ENCODE measurements around the gene CENPX. TPM values are rescaled to one million over a fixed set of nuclear protein-coding genes. Genes with fewer than 3 reads are reported as not detected.

CENPX gene
- total RNA-seq, 1 experiment from 2014 or later = 247 TPM

DNA sequence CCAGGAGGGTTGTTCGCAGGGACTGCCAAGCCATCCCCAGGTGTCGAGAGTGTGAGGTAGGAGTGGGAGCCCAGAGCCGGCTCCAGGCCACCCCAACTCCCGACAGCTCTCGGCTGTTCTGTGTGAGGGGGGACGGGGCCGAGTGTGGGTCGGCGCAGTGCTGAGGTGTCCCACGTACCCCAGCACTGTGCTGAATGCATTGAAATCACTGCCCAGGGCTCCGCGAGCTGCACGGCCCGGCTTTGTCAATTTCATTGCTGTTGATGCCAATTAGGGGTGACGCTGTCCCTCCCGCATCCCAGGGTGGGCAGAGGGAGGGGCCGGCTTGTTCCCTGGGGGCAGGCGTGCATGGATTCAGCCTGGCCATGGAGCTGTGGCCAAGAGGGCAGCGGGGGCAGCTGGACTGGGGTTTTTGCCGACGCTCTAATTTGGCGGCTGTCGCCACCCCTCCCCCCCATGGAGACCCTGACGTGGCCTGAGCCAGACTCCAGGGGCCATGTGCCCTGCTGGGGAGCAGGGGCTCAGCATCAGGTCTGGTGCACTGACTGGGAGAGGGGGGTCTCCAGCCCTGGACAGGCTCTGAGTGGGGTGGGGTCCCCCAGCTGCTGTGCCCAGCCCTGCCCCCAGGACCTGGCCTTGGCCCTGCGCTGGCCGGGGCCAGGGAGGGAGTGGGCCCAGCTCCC, 14.3 kb downstream of the CENPX start:
- H3K4me3 ChIP-seq (ENCODE audit: insufficient read depth, low read depth, low read length) = no peak overlapping the region
- no peaks in the 10 kb centered on the region for H3K36me3 ChIP-seq (replicated peaks; ENCODE audit: control insufficient read depth, insufficient read depth, low read length)
- no peak for DNase-seq
- H3K27me3 ChIP-seq (ENCODE audit: control insufficient read depth, insufficient read depth, low read length) = no peaks in the 10 kb centered on the region

DNA sequence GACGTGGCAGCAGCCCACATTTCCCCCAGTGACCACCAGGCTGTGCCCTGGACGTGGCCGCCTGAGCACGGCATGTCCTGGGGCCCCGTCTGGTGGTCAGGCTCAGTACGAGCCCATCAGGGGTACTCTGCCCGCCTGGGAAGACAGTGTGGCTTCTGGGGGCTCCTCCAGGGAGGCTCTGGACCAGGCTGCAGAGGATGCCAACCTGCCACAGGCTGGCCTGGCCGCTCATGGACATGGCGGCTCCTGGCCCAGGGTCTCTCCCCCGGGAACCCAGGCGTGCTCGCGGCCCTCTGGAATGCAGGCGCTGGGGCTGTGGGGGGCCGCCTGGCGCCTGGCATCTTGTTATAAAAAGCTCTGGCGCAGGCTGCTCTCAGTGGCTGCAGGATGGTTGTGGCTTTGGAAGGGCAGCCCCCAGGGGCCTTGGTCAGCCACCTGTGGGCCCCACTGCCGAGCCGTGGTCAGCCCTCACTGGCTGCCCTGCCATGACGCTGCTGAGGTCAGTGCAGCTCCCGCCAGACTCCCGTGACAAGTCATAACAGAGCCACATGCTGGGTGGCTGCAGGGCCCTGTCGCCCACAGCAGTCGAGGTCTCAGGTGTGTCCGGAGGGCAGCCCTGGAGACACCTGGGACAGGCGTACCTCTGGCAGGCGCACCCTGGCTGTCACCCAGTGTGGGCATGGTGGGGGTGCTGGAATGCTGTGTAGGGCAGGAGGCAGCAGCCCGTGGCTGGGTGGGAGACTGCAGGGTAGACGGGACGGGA, 15.0 kb downstream of the CENPX start:
- Histone ChIP-seq H3K4me3 (ENCODE audit: insufficient read depth, low read depth, low read length) (no peak overlapping the region), H3K36me3 (replicated peaks; ENCODE audit: control insufficient read depth, insufficient read depth, low read length) (no peaks in the 10 kb centered on the region), H3K27me3 (ENCODE audit: control insufficient read depth, insufficient read depth, low read length) (no peaks in the 10 kb centered on the region)
- peak; percentile 77 for DNase-seq

DNA sequence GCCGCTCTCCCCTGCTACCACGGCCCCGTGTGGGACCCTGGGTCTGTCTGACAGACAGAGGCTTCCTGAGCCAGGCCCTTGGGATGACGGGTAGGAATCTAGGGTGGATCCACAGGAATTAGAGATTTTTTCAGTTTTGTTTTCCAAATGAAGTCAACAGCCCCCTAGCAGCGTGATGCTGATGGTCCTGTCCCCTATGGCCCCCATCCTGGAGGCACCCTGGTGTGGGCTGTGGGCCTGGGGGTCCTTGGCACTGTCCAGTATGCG, 15.5 kb downstream of the CENPX start:
- H3K4me3 ChIP-seq (ENCODE audit: insufficient read depth, low read depth, low read length) = no peak overlapping the region
- DNase-seq = no peak
- H3K27me3 ChIP-seq (ENCODE audit: control insufficient read depth, insufficient read depth, low read length) = no peaks in the 10 kb centered on the region
- H3K36me3 ChIP-seq (replicated peaks; ENCODE audit: control insufficient read depth, insufficient read depth, low read length) = no peaks in the 10 kb centered on the region

DNA sequence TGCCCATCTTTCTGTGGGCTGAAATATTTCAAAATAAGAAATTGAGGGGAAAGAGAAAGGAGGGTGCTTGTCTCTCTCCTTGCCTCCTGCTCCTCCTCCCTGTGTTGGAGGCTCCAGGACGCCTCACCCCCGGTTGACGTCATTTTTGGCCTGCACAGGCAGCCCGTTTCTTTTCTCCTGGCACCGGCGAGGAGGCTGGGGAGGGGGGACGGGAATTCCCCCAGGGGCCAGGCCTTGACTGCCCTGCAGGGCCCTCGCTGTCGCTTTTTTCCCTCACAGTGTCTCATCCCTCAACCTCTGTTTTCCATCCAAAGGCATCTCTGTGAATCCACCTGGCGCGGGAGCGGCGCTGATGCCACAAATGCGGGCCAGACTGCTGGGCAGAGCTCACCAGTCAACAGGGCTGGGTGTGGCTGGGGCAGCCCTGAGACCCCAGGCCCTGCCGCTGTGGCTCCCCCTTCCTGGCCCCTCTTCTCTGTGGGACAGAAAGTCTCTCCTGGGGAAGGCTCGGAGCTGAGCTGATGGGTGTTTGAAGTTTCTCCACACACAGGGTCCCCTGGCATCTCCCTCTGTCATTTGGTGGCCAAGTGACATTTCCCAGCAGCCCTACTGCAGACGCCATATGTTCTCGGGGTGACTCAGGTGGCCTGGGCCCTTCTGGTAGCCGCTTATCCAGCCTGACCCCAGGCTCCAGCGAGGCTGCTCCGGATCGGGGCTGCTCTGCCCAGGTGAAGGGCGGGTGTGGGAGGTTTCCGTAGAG, 16.0 kb downstream of the CENPX start:
- no peaks in the 10 kb centered on the region for H3K36me3 ChIP-seq (replicated peaks; ENCODE audit: control insufficient read depth, insufficient read depth, low read length)
- no peaks in the 10 kb centered on the region for H3K27me3 ChIP-seq (ENCODE audit: control insufficient read depth, insufficient read depth, low read length)
- no peak for DNase-seq
- no peak overlapping the region for H3K4me3 ChIP-seq (ENCODE audit: insufficient read depth, low read depth, low read length)

DNA sequence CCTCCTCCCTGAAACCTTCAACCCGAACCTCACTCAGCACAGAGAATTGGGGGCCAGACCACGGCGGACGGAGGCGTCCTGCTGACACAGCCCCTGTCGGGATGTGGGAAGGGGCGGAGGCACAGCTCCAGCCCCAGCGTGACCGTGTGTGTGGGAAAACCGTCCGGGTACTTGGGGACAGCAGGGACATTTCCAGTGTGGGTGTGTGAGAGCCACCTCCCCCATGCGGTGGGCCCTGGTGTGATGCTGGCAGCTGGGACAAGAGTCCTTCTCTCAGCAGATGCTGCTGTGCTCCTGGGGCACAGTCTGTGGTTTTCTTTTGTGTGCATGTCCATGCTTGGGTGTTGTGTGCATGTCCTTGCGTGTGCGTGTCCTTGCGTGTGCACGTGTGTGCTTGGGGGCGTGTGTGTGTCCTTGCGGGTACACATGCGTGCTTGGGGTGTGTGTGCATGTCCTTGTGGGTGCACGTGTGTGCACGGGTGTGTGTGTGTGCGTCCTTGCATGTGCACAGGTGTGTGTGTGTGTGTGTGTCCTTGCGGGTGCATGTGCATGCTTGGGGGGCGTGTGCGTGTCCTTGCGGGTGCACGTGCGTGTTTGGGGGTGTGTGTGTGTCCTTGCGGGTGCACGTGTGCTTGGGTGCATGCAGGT, 16.9 kb downstream of the CENPX start:
- H3K36me3 ChIP-seq (replicated peaks; ENCODE audit: control insufficient read depth, insufficient read depth, low read length) = no peaks in the 10 kb centered on the region
- no peak overlapping the region for H3K4me3 ChIP-seq (ENCODE audit: insufficient read depth, low read depth, low read length)
- no peak for DNase-seq
- H3K27me3 ChIP-seq (ENCODE audit: control insufficient read depth, insufficient read depth, low read length) = no peaks in the 10 kb centered on the region

DNA sequence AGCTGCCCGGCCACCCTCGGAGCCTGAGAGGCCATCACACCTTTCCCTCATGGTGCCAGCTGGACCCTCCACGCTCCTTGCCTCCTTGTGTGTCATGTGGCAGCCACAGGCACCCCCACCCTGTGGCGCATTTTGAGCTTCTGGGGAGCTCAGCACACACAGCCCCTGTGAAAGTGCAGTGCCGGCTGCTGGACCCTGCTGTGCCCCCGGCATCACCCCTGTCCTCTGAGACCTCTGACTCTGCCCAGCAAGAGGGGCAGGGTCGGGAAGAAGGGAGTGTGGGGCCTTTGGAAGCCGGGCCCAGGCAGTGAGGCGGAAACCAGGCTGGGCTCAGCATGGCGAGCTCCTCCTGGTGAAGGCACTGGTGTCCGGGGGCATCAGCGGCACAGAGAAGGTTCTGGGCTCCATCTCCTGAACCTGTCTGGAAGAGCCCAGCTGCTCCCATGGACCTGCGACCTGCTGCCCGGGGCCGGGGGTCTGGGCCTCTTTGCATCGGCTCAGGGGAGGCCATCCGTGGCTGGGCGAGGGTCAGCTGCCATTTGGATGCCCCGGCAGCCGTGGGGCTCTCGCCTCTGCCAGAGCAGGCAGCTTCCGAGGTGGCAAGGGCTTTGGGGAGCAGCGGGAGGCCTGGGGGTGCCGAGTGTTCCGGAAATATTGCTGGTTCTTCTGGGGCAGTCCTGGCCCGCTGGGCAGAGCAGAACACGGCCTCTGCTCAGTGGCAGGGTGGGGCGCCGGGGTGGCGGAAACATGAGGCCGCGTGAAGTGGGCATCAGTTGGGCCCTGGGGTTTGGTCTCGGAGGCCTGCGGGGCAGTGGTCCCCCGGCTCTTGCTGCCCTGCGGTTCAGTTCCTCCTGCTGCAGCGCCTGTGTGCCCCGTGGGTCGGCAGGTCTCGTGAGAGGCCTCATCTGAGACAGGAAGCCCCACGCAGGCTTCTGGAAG, 17.9 kb downstream of the CENPX start:
- H3K4me3 ChIP-seq (ENCODE audit: insufficient read depth, low read depth, low read length) = no peak overlapping the region
- DNase-seq = no peak
- no peaks in the 10 kb centered on the region for H3K36me3 ChIP-seq (replicated peaks; ENCODE audit: control insufficient read depth, insufficient read depth, low read length)
- no peaks in the 10 kb centered on the region for H3K27me3 ChIP-seq (ENCODE audit: control insufficient read depth, insufficient read depth, low read length)

DNA sequence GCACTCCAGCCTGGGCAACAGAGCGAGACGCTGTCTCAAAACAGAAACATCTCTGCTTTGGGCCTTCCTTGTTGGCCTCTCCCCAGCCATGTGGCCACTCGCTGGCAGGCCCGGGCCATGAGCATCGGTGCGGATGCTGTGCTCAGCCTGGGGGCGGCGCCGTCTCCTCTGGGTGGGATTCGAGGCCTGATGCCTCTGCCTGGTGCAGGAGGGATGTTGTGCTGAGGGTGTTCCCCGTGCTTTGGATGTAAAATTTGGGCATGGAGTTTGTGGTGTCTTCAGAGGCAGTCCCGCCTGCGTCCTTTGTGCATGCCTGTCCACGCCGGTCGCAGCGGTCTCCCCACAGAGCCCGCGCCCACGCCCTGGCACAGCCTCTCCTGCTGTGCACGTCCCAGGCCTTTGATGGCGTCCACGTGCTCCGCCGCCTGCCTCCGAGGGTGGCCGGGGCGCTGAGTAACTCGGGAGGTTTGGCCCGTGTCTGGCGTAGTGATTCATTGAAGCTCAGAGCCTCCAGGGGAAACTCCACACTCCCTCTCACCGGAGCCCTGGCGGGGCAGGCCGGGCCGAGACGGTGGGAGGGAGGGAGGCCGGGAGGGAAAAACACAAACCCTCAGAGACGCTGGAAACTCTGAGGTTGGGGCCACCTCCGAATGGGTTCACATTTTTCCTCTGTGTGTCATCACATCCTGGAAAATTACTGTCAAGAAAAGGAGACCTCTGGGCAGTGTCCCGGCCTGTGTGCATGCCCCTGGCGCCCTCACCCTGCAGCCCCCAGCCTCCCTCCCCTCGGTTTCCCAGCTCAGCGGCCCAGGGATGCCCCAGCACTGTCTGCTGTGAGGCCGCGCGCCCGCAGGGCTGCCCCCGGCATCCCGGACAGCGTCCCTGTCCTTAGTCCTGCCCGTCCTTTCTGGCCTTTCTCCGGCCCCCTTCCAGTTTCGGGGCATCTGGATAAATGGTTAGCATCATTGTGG, 19.0 kb downstream of the CENPX start:
- peak; percentile 71 for DNase-seq

DNA sequence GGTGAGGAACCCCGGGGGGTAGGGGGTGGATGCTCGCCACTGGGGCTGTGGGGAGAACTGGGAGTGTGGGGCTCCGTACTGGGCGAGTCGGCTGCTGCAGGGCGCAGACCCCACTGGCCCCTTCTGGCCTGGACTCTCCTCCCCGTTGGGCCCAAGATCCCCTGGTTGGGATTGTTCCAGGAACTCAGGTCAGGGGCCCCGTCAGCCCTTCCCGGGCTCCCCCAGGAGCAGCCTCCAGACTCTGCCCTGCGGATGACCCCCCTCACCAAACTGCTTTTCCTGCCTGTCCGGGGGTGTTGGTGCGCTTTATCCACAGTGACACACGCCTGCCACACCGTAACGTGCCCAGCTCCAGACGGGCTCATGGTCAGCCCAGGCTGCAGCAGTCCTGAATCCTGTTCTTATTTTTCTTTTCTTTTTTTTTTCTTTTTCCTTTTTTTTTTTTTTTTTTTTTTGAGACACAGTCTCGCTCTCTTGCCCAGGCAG, 21.1 kb downstream of the CENPX start:
- Histone ChIP-seq H3K27me3 (ENCODE audit: control insufficient read depth, insufficient read depth, low read length) (no peaks in the 10 kb centered on the region), H3K36me3 (replicated peaks; ENCODE audit: control insufficient read depth, insufficient read depth, low read length) (no peaks in the 10 kb centered on the region), H3K4me3 (ENCODE audit: insufficient read depth, low read depth, low read length) (no peak overlapping the region)
- DNase-seq = no peak

More for the DNA sequence above, 19.0 kb downstream of the CENPX start:
- H3K27me3 ChIP-seq (ENCODE audit: control insufficient read depth, insufficient read depth, low read length) = no peaks in the 10 kb centered on the region
- no peaks in the 10 kb centered on the region for H3K36me3 ChIP-seq (replicated peaks; ENCODE audit: control insufficient read depth, insufficient read depth, low read length)
- no peak overlapping the region for H3K4me3 ChIP-seq (ENCODE audit: insufficient read depth, low read depth, low read length)

DNA sequence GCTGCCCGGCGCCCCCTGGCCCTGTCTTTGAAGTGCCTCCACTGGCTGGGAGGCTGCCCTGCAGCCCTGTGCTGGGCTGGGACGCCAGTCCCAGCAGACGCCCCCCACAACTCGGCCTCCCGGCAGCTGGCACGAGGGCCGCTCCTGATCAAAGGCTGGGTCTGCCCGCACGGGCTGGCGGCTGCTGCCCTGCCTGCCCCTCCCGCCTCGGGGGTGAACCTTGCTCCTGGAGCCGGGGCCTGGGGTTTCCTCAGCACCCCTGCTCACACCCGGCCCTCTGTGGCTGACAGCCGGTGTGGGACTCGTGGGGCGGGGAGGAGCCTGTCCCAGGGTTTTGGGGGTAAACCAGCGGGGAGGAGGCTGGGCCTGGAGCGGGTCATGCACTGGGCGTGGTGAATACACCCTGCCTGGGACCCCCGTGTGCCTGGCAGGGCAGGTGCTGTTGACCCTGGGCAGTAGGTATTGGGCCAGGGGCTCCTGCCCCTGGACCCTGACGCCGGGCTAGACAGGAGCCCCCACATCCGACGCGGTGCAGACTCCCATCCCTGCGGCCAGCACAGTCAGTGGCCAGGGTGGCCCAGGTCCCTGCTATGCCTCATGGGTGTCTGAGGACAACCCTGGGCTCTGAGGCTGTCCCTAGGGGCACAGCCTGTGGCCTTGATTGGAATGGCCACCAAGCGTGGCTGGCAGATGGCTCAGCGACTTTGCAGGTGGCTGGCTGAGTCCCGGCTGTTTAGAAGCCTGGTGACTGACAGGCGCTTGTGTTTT, 21.7 kb downstream of the CENPX start:
- no peak for DNase-seq
- Histone ChIP-seq H3K4me3 (ENCODE audit: insufficient read depth, low read depth, low read length) (no peak overlapping the region), H3K36me3 (replicated peaks; ENCODE audit: control insufficient read depth, insufficient read depth, low read length) (no peaks in the 10 kb centered on the region), H3K27me3 (ENCODE audit: control insufficient read depth, insufficient read depth, low read length) (no peaks in the 10 kb centered on the region)

DNA sequence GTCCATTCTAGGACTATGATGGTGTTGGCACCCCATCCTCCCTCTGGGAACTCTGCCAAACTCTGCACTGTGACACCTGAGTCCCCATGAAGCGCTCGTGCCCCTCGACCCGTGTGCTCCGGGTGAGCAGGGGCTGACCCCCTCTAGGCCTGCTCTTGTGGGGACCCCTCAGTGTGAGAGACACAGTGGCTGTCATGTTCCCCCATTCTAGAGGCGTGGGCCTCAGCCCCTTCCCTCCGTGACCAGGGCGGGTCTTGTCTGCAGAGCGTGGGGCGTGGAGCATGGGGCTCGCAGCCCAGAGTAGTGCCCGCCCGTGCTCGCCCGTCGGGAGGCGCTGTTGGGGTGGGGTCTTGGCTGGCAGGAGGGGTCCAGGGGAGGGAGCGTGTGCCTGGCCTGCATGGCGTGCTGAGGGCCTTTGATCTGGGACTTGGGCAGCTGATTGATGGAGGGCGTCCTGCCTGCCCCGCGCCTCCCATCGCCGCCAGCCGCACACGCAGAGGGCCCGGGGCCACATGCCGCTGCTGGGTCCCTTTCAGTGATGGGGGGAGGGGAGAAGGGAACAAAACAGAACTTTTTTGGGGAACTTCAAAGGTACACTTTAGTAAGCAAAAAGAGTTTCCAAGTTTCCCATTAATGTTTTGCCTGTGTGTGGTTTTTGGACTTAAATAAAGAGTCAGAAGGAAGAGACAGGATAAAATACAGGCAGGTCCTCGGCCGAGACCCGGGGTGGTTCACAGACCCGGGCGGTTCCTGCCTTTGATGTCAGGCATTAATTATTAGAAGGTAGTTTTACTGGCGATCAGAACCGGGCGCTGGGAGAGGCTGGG, 22.5 kb downstream of the CENPX start:
- DNase-seq = no peak
- Histone ChIP-seq H3K27me3 (ENCODE audit: control insufficient read depth, insufficient read depth, low read length) (no peaks in the 10 kb centered on the region), H3K36me3 (replicated peaks; ENCODE audit: control insufficient read depth, insufficient read depth, low read length) (no peaks in the 10 kb centered on the region), H3K4me3 (ENCODE audit: insufficient read depth, low read depth, low read length) (no peak overlapping the region)

DNA sequence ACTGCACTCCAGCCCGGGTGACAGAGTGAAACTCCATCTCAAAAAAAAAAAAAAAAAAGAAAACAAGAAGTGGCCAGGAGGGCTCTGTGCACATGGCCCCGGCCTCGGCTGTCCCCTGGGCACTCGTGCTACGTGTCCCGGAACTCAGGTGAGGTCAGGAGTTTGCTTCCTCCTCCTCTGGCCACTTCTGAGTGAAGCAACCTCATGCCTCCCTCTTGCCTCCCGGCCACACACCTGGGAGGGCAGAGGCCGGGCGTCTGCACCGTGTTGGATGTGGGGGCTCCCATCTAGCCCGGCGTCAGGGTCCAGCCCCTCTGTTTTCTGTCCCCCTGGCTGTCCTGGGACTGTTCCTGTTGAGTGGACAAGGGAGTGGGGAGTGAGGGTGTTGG, 23.1 kb downstream of the CENPX start:
- no peak for DNase-seq
- H3K27me3 ChIP-seq (ENCODE audit: control insufficient read depth, insufficient read depth, low read length) = no peaks in the 10 kb centered on the region
- no peak overlapping the region for H3K4me3 ChIP-seq (ENCODE audit: insufficient read depth, low read depth, low read length)
- H3K36me3 ChIP-seq (replicated peaks; ENCODE audit: control insufficient read depth, insufficient read depth, low read length) = no peaks in the 10 kb centered on the region
